GM23338 (cell line): Measurements from ENCODE around the gene PYURF. TPM values are rescaled to one million over a fixed set of nuclear protein-coding genes. Genes with fewer than 3 reads are reported as not detected.

Experiments
- ATAC-seq: fragments of 200-7000 bp; cut with Tn5 transposase; 3 replicates; pipeline ENCODE4 v1.9.1; 2020
- DNase-seq: peaks from one replicate; pipeline ENCODE4 v3.0.0-alpha.2; 2015; ENCODE audit warnings: low spot score
- H2AFZ ChIP-seq: fragments of 200-600 bp; sonication (generic); 2 replicates; pipeline ENCODE4 v1.8.0; 2016; ENCODE audit warnings: antibody characterized with exemption, mild to moderate bottlenecking, moderate library complexity
- H3F3A ChIP-seq: fragments of 200-600 bp; sonication (generic); replicated peaks from 2 replicates; pipeline ENCODE4 v1.8.0; 2017; ENCODE audit warnings: antibody characterized with exemption, mixed run types, low read depth
- H3K27ac ChIP-seq: fragments of 200-600 bp; sonication (generic); 2 replicates; pipeline ENCODE4 v1.6.1; 2016; ENCODE audit warnings: low read depth
- H3K27me3 ChIP-seq: fragments of 200-600 bp; sonication (generic); 2 replicates; pipeline ENCODE4 v1.8.0; 2016; ENCODE audit warnings: mild to moderate bottlenecking, mixed run types, moderate library complexity; ENCODE audit not compliant: insufficient read depth
- H3K36me3 ChIP-seq: fragments of 200-600 bp; sonication (generic); 2 replicates; pipeline ENCODE4 v1.8.0; 2016; ENCODE audit warnings: mild to moderate bottlenecking; ENCODE audit not compliant: insufficient read depth
- H3K4me1 ChIP-seq: fragments of 200-600 bp; sonication (generic); 2 replicates; pipeline ENCODE4 v1.8.0; 2016; ENCODE audit warnings: mild to moderate bottlenecking, moderate library complexity; ENCODE audit not compliant: insufficient read depth
- H3K4me2 ChIP-seq: fragments of 200-600 bp; sonication (generic); 2 replicates; pipeline ENCODE4 v1.7.1; 2017; ENCODE audit warnings: mixed run types
- H3K4me3 ChIP-seq: fragments of 200-600 bp; sonication (generic); 2 replicates; pipeline ENCODE4 v1.6.1; 2016; ENCODE audit warnings: mixed run types
- H3K79me2 ChIP-seq: fragments of 200-600 bp; sonication (generic); replicated peaks from 2 replicates; pipeline ENCODE4 v1.8.0; 2017; ENCODE audit warnings: mild to moderate bottlenecking; ENCODE audit not compliant: insufficient read depth
- H3K9me2 ChIP-seq: fragments of 200-600 bp; sonication (generic); 2 replicates; pipeline ENCODE4 v1.8.0; 2017; ENCODE audit not compliant: insufficient read depth
- H4K20me1 ChIP-seq: fragments of 200-600 bp; sonication (generic); replicated peaks from 2 replicates; pipeline ENCODE4 v1.8.0; 2017; ENCODE audit warnings: mild to moderate bottlenecking; ENCODE audit not compliant: insufficient read depth
- H3K27ac Mint-ChIP-seq: 2 replicates; pipeline ENCODE4 v1.8.0; 2020; ENCODE audit warnings: inconsistent platforms, mild to moderate bottlenecking, moderate library complexity, mixed read lengths
- H3K27me3 Mint-ChIP-seq: 3 replicates; pipeline ENCODE4 v1.8.0; 2022; ENCODE audit warnings: low read depth, mild to moderate bottlenecking, moderate library complexity, mixed read lengths, inconsistent platforms; ENCODE audit not compliant: insufficient read depth, poor library complexity
- H3K36me3 Mint-ChIP-seq: 3 replicates; pipeline ENCODE4 v1.8.0; 2021; ENCODE audit warnings: low read depth, mild to moderate bottlenecking, inconsistent platforms, moderate library complexity, mixed read lengths
- H3K4me1 Mint-ChIP-seq: 3 replicates; pipeline ENCODE4 v1.8.0; 2020; ENCODE audit warnings: mild to moderate bottlenecking, inconsistent platforms, mixed read lengths
- H3K4me3 Mint-ChIP-seq: 3 replicates; pipeline ENCODE4 v1.8.0; 2021; ENCODE audit warnings: moderate library complexity, mild to moderate bottlenecking, inconsistent platforms, mixed read lengths
- H3K9me3 Mint-ChIP-seq: 3 replicates; pipeline ENCODE4 v1.8.0; 2020; ENCODE audit warnings: moderate library complexity, mild to moderate bottlenecking, inconsistent platforms, mixed read lengths
- CREB1 ChIP-seq: fragments of 250-450 bp; sonication (Bioruptor Pico); IDR thresholded peaks from 2 replicates; pipeline ENCODE4 v1.5.0; 2020; ENCODE audit warnings: low read depth, mild to moderate bottlenecking, moderate library complexity
- EZH2 ChIP-seq: fragments of 200-600 bp; sonication (generic); IDR thresholded peaks from one replicate; pipeline ENCODE4 v1.8.0; 2017; ENCODE audit warnings: antibody characterized with exemption, mild to moderate bottlenecking, low read depth; ENCODE audit not compliant: unreplicated experiment
- NANOG ChIP-seq: IDR thresholded peaks from 2 replicates; pipeline ENCODE4 v1.6.1; 2016; ENCODE audit warnings: antibody characterized with exemption, borderline replicate concordance
- POLR2AphosphoS5 ChIP-seq: IDR thresholded peaks from 2 replicates; pipeline ENCODE4 v1.6.1; 2016; ENCODE audit warnings: antibody characterized with exemption, low read depth
- long read RNA-seq: library from polyadenylated mRNA; unstranded; transcript quantifications from one replicate; pipeline ENCODE4 v2.0.0, GENCODE V29; 2020; ENCODE audit not compliant: unreplicated experiment
- polyA plus RNA-seq: library from polyadenylated mRNA; unstranded; fragments of >200 nt; fragmentation: Nextera tagmentation; extraction: Ambion mirVana; gene quantifications from 2 replicates; pipeline ENCODE4 v1.2.1, GENCODE V29; 2016
- total RNA-seq: library from RNA; depleted of rRNA; stranded (reverse); fragments of >200 nt; shearing (Covaris generic); gene quantifications from 2 replicates; pipeline ENCODE4 v1.2.3, GENCODE V29; 2014; rRNA removed
- TF ChIP-seq, protein P1 (sequence below), 2 experiments: fragments of 200-600 bp in 1 of 2; sonication (generic) in 1 of 2; conservative IDR thresholded peaks; 2 replicates each; pipeline versions ENCODE4 v1.5.1 to v1.6.1; 2016 to 2017; ENCODE audit warnings: antibody characterized with exemption in 2 of 2, low read depth in 2 of 2, mild to moderate bottlenecking in 2 of 2, moderate library complexity in 1 of 2
- TF ChIP-seq, protein P2 (sequence below): IDR thresholded peaks from 2 replicates; pipeline ENCODE4 v1.6.1; 2016; ENCODE audit warnings: antibody characterized with exemption

Gene PYURF, protein sequence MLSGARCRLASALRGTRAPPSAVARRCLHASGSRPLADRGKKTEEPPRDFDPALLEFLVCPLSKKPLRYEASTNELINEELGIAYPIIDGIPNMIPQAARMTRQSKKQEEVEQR
- total RNA-seq (65.3 and 81.9 TPM in 2 replicates), polyA plus RNA-seq (113 and 116 TPM in 2 replicates)
- long read RNA-seq, transcript PYURF-201 (2 exons, 1,361 nt): major isoform, 96 of 100 reads
- long read RNA-seq, partial matches to known transcripts: 0 of 100 reads
- long read RNA-seq, other reads (novel, unspliced or antisense): 4 of 100 reads

DNA sequence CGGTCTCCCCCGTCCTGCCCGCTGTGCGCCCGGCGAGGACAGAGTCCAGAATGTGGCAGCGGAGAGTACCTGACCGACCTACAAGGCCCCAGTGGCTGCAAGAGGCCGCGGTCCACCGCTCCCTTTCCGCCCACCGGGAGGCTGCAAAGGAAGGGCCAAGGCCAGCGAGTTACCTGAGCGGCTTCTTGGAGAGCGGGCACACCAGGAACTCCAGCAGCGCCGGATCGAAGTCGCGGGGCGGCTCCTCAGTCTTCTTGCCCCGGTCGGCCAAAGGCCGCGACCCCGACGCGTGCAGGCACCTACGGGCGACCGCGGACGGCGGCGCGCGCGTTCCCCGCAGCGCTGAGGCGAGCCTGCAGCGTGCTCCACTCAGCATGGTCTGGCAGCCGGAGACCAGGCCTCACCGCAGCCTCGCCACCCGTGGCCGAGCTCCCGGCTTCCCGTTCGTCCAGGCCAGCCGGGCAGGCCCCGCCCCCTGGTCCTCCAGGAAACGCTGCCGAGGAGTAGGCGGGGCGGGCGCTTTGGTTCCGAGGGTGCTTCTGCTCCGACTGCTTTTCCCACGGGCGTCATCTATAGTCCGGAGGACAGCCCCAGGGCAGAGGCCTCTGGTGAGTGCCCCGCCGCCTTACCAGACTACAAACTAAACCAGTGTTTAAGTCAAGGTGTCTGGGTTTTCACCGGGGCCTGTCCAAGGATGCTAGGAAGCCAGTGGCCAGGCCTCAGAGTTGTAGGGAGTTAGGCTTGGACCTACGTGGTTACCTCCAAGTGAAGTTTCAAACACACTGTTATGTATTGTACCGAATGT is at the start of gene PYURF:
PYURF (minus strand) TSS at position 452 of the 805 bp plus-strand sequence; CDS start at position 376, 76 bp downstream.
- Histone ChIP-seq H3F3A (0 out of 2 replicates have a peak, but pooled peaks cover 5% of the 10 kb centered on the region), H3K36me3 (no peaks in the 10 kb centered on the region), H3K4me2 (peak within 1 kb of the TSS; percentile 77), H3K79me2 (peaks cover 31% of the 10 kb centered on the region), H4K20me1 (0 out of 2 replicates have a peak, but pooled peaks cover 17% of the 10 kb centered on the region), H3K4me1 (peaks cover 23% of the 10 kb centered on the region), H3K27me3 (no peaks in the 10 kb centered on the region), H3K9me2 (no peaks in the 10 kb centered on the region), H2AFZ (peak within 1 kb of the TSS; percentile 15), H3K27ac (peak within 1 kb of the TSS; percentile 84), H3K4me3 (peak within 1 kb of the TSS; percentile 82)
- peak; percentile 98 for TF ChIP-seq POLR2AphosphoS5
- no peak for TF ChIP-seq EZH2
- TF ChIP-seq, protein P1, sequence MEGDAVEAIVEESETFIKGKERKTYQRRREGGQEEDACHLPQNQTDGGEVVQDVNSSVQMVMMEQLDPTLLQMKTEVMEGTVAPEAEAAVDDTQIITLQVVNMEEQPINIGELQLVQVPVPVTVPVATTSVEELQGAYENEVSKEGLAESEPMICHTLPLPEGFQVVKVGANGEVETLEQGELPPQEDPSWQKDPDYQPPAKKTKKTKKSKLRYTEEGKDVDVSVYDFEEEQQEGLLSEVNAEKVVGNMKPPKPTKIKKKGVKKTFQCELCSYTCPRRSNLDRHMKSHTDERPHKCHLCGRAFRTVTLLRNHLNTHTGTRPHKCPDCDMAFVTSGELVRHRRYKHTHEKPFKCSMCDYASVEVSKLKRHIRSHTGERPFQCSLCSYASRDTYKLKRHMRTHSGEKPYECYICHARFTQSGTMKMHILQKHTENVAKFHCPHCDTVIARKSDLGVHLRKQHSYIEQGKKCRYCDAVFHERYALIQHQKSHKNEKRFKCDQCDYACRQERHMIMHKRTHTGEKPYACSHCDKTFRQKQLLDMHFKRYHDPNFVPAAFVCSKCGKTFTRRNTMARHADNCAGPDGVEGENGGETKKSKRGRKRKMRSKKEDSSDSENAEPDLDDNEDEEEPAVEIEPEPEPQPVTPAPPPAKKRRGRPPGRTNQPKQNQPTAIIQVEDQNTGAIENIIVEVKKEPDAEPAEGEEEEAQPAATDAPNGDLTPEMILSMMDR (conservative IDR thresholded peaks at IDR 0.05; ENCODE audit: low read depth in 2 of 2): no peak; a peak in 1 of 4 replicates
- TF ChIP-seq CREB1 (CRISPR knock-in tag): 0 out of 2 replicates have a peak, but pooled peaks have one; percentile 47
- TF ChIP-seq, protein P2, sequence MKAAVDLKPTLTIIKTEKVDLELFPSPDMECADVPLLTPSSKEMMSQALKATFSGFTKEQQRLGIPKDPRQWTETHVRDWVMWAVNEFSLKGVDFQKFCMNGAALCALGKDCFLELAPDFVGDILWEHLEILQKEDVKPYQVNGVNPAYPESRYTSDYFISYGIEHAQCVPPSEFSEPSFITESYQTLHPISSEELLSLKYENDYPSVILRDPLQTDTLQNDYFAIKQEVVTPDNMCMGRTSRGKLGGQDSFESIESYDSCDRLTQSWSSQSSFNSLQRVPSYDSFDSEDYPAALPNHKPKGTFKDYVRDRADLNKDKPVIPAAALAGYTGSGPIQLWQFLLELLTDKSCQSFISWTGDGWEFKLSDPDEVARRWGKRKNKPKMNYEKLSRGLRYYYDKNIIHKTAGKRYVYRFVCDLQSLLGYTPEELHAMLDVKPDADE: peak; percentile 54; the same call in 1 of the 2 replicates
- Mint-ChIP-seq H3K9me3 (no peaks in the 10 kb centered on the region), H3K36me3 (peaks cover 16% of the 10 kb centered on the region), H3K4me3 (peak within 1 kb of the TSS; percentile 97), H3K27ac (peak within 1 kb of the TSS; percentile 77; the same call in 1 of the 2 replicates), H3K4me1 (peaks cover 28% of the 10 kb centered on the region), H3K27me3 (peaks cover 4% of the 10 kb centered on the region)
- DNase-seq (peak; percentile 98), ATAC-seq (peak; percentile 92)

DNA sequence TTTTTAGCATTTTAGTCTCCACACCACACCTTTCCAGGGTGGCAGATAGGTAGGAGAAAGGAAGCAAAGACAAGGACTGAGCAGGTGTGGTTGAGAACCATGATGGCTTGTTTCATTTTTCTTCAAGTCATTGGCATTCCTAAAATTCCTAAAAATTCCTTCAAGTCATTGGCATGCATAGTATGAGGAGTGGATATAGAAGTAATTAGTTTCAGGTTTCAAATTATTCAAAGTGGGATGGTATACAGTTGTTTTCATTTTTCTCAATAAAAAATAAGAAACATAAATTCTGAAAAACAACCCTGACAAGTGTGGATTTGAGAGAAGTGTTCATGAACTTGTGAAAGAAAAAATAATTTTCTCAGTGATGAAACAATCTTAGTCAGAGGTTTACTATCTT is 46.4 kb upstream of the PYURF start:
- Histone ChIP-seq H3K27me3 (no peaks in the 10 kb centered on the region), H2AFZ (peak overlapping the region; percentile 30; the same call in 1 of the 2 replicates), H3K9me2 (peaks cover 24% of the 10 kb centered on the region), H3K36me3 (no peaks in the 10 kb centered on the region), H3K79me2 (no peaks in the 10 kb centered on the region), H3K4me3 (no peak overlapping the region), H4K20me1 (no peaks in the 10 kb centered on the region), H3K27ac (no peak overlapping the region), H3K4me1 (no peaks in the 10 kb centered on the region), H3K4me2 (no peak overlapping the region), H3F3A (no peaks in the 10 kb centered on the region)
- ATAC-seq (no peak), DNase-seq (peak; percentile 38)
- Mint-ChIP-seq H3K9me3 (no peaks in the 10 kb centered on the region), H3K4me3 (no peak overlapping the region), H3K36me3 (no peaks in the 10 kb centered on the region), H3K27me3 (no peaks in the 10 kb centered on the region), H3K27ac (peak overlapping the region; percentile 88), H3K4me1 (peaks cover 15% of the 10 kb centered on the region)
- TF ChIP-seq NANOG (no peak), EZH2 (no peak)
